GM19328 (cell line): ENCODE results near the gene ACOT8.
"Not testable (repeated sequence)": the region's sequence is repeated elsewhere in the genome, so short reads cannot be mapped to it uniquely, and the experiment has no call there.

Experiments used
- ATAC-seq: cut with Tn5 transposase; IDR thresholded peaks from one replicate; pipeline ENCODE4 v1.9.1; 2021; ENCODE audit warnings: mild to moderate bottlenecking, moderate library complexity; ENCODE audit not compliant: unreplicated experiment

ACOT8 gene

GRCh38 chr20:45829673-45830106 is 27.5 kb downstream of the ACOT8 start:
- not testable (repeated sequence) for ATAC-seq

- ATAC-seq, result no peak
These were observed 28.6 kb downstream of the ACOT8 start for GRCh38 chr20:45828589-45828988.

- ATAC-seq, result no peak
These were observed 29.5 kb downstream of the ACOT8 start for GRCh38 chr20:45827712-45828111.

GRCh38 chr20:45827030-45827652 is 30.1 kb downstream of the ACOT8 start, which contains the start of gene TNNC2:
TSS of gene TNNC2 (minus strand) at chr20:45827312. CDS start at chr20:45827248, 64 bp downstream.
- ATAC-seq, result no peak

GRCh38 chr20:45826381-45827019 is 30.7 kb downstream of the ACOT8 start:
- no peak for ATAC-seq

GRCh38 chr20:45823949-45824835 is 33.0 kb downstream of the ACOT8 start:
- ATAC-seq, result no peak

GRCh38 chr20:45822857-45823256 is 34.3 kb downstream of the ACOT8 start:
- no peak for ATAC-seq

- ATAC-seq, result no peak
These were observed 35.2 kb downstream of the ACOT8 start for GRCh38 chr20:45821947-45822346.

GRCh38 chr20:45819466-45819865 is 37.7 kb downstream of the ACOT8 start:
- no peak for ATAC-seq

- no peak for ATAC-seq
These were observed 39.0 kb downstream of the ACOT8 start for GRCh38 chr20:45818239-45818638.

- ATAC-seq, result no peak
These were observed 39.6 kb downstream of the ACOT8 start for GRCh38 chr20:45817376-45818194.

GRCh38 chr20:45816951-45817350 is 40.2 kb downstream of the ACOT8 start:
- no peak for ATAC-seq

GRCh38 chr20:45814314-45814713 is 42.9 kb downstream of the ACOT8 start:
- ATAC-seq, result no peak

- no peak for ATAC-seq
These were observed 43.7 kb downstream of the ACOT8 start for GRCh38 chr20:45813489-45813888.

GRCh38 chr20:45813006-45813340 is 44.2 kb downstream of the ACOT8 start:
- no peak for ATAC-seq

- ATAC-seq, result peak; percentile 99
These were observed 44.8 kb downstream of the ACOT8 start, which contains the start of gene UBE2C for GRCh38 chr20:45812157-45813005. TSS of gene UBE2C (plus strand) at chr20:45812644. CDS start at chr20:45812696, 52 bp downstream.

GRCh38 chr20:45810191-45810970 is 46.8 kb downstream of the ACOT8 start:
- no peak for ATAC-seq

GRCh38 chr20:45801851-45802250 is 55.3 kb downstream of the ACOT8 start:
- no peak for ATAC-seq
